Measurements from ENCODE around the gene STYX.

The STYX gene

DNA sequence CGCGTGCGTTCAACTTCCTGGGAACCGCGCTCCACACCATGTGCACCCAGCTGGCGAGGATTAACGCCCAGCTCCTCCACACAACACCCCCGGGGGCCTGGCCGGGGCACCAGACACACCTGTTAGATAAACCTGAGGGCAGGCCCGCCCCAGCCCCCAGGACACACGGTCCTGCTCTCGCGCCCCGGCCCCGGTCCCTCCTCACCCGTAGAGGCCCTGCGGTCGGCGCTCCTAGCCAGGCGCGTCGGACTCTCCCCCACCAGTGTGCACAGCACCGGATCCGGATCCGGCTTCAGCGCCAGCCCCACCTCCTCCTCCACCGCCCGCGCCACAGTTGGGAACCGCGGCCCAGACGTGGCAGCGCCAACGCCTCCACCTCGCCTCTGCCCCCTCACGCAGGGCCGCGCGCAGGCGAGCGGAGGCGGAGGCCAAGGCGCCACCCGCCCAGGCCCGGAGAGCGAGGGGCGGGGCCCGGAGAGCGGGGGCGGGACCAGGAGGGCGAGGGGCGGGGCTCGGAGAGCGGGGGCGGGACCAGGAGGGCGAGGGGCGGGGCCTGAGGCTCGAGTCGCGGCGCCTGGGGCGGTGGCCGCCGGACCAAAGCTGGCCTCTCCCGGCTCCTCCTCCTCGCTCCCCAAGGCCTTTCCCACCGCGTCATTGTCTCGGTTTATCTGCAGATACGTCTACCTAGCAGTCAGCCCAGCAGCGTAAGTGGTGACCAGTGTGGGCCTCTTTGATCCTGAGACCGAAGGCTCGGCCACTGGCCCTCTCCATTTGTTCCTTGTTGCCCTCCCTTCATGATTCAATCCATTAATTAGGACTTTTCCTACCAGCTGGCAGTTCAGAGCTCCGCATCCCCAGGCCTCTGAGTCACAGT is 61.5 kb downstream of the STYX start, which contains the start of gene GNPNAT1:
TSS of gene GNPNAT1 (minus strand) at position 385 of the 874 bp plus-strand sequence. CDS start 6,957 bp downstream, outside the sequence.
- DNase-seq, result peak; percentile 42

- no peak for DNase-seq
Observed at GRCh38 chr14:52792097-52792415, 62.1 kb downstream of the STYX start.

DNA sequence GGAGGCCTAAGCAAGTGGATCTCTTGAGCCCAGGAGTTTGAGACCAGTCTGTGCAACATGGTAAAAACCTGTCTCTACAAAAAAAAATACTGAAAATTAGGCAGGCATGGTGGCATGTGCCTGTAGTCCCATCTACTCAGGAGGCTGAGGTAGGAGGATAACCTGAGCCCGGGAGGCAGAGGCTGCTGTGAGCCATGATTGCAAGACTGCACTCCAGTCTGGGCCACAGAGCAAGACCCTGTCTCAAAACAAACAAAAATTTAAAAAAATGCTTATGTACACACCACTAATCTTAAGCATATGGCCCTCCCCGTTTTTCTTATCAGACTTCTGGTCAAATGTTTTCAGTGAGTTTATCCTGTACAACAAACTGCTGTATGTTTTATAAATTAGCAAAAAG is 63.1 kb downstream of the STYX start:
- no peak for DNase-seq

DNA sequence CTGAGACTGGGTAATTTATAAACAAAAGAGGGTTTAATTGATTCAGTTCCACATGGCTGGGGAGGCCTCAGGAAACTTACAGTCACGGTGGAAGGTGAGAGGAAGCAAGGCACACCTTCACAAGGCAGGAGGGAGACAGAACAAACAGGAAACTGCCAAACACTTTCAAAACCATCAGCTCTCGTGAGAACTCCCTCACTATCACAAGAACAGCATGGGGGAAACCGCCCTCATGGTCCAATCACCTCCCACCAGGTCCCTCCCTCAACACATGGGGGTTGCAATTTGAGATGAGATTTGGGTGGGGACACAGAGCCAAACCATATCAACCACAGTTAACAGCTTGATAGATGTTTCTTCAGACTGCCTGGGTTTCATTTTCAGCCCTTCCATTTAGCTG is 67.7 kb downstream of the STYX start:
- DNase-seq, result no peak

DNA sequence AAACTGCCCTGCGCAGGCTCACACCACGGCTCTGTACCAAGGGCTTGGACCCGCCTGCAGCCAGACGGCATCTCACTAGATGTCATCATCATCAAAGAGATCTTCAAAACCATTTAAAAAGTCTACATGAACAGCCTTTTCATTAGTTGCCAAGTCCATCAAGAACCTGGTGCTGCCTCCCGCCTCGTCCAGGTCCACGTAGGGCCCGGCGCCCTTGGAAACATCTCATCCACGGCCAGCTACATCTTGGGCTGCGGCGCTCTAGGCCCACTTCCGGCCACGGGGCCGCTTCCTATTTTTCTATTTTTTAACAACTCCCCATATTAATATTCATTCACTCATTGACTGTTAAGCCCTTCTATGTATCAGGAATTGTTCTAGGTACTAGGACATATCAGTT is 68.9 kb downstream of the STYX start:
- no peak for DNase-seq

- DNase-seq, result no peak
Observed at GRCh38 chr14:52801014-52801712, 71.2 kb downstream of the STYX start.

DNA sequence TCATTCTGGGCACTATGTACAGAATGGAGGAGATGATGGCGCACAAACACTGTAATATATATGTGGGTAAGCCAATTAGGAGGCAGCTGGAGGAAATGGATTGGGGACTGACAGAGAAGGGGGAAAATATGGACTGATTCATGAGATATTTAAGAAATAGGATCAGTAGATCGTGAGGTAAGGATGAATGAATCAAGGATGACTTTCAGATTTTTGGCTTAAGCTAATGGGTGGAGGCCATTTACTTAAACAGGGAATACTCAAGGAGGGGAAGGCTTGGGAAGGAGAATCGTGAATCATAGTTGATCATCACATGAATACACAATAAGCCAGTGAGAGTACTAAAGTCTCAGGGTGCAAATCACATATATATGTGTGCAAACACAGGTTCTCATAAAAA is 72.6 kb downstream of the STYX start:
- DNase-seq, result no peak

DNA sequence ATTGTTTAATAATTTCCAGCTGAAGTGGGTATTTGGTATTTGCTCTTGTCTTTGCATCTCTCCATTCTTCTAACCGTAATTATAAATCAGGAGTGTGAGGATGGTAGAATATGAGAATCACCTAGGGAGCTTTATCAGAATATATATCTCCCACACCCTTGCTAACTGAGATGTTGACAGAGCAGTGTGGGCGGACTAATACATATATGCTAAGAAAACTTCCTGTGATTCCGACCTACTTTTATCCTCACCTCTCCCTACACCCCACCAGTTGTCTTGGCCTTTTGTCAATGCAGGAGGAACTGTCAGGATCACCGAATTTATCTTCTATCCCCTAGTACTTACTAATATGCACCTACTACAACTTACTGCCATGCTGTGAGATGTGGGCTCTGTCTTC is 76.1 kb downstream of the STYX start:
- no peak for DNase-seq

- DNase-seq, result no peak
Observed at GRCh38 chr14:52808101-52808500, 78.1 kb downstream of the STYX start.

GRCh38 chr14:52821805-52822250 is 91.9 kb downstream of the STYX start:
- DNase-seq, result no peak

GRCh38 chr14:52824462-52824861 is 94.5 kb downstream of the STYX start:
- no peak for DNase-seq
